Osteoblast (primary cell): ENCODE measurements around the gene ACE. TPM values are rescaled to one million over a fixed set of nuclear protein-coding genes. Genes with fewer than 3 reads are reported as not detected.

ENCODE experiments used
- DNase-seq: peaks from one replicate; pipeline ENCODE4 v3.0.0; 2011; ENCODE audit warnings: low spot score, mixed read lengths; ENCODE audit not compliant: insufficient read length; ENCODE audit errors: missing footprints
- H2AFZ ChIP-seq: 2 replicates; pipeline ENCODE4 v1.6.0; 2011; ENCODE audit warnings: mild to moderate bottlenecking, low read length
- H3K27ac ChIP-seq: 2 replicates; pipeline ENCODE4 v1.5.1; 2011; ENCODE audit warnings: mild to moderate bottlenecking, low read depth, low read length, moderate library complexity
- H3K27me3 ChIP-seq: 2 replicates; pipeline ENCODE4 v1.6.0; 2012; ENCODE audit warnings: mild to moderate bottlenecking, control low read depth, inconsistent platforms, low read length, moderate library complexity; ENCODE audit not compliant: insufficient read depth
- H3K36me3 ChIP-seq: 2 replicates; pipeline ENCODE4 v1.5.1; 2011; ENCODE audit warnings: mild to moderate bottlenecking, low read length, control low read depth, moderate library complexity; ENCODE audit not compliant: insufficient read depth
- H3K4me1 ChIP-seq: 2 replicates; pipeline ENCODE4 v1.5.1; 2011; ENCODE audit warnings: mild to moderate bottlenecking, low read length, control low read depth, moderate library complexity; ENCODE audit not compliant: insufficient read depth
- H3K4me2 ChIP-seq: 2 replicates; pipeline ENCODE4 v1.6.0; 2011; ENCODE audit warnings: mild to moderate bottlenecking, low read length; ENCODE audit not compliant: insufficient read depth
- H3K4me3 ChIP-seq: fragments of 200-600 bp; sonication (generic); 3 replicates; pipeline ENCODE4 v1.5.1; 2012; ENCODE audit warnings: mild to moderate bottlenecking, low read length, inconsistent platforms; ENCODE audit not compliant: insufficient read depth
- H3K79me2 ChIP-seq: 2 replicates; pipeline ENCODE4 v1.6.0; 2012; ENCODE audit warnings: mild to moderate bottlenecking, low read length, control low read depth, inconsistent platforms; ENCODE audit not compliant: insufficient read depth
- H3K9me3 ChIP-seq: 2 replicates; pipeline ENCODE4 v1.5.1; 2011; ENCODE audit warnings: low read depth, low read length, control low read depth
- H4K20me1 ChIP-seq: 2 replicates; pipeline ENCODE4 v1.6.0; 2012; ENCODE audit warnings: mild to moderate bottlenecking, low read length, control low read depth; ENCODE audit not compliant: insufficient read depth
- total RNA-seq: library from RNA; depleted of rRNA; stranded (reverse); fragments of >200 nt; gene quantifications from 2 replicates; pipeline ENCODE4 v1.2.3, GENCODE V29; 2012
- TF ChIP-seq, protein P1 (sequence below): IDR thresholded peaks from 2 replicates; pipeline ENCODE4 v1.5.1; 2011; ENCODE audit warnings: mild to moderate bottlenecking, low read depth, low read length, moderate library complexity; ENCODE audit errors: extremely low read depth

Gene ACE
- total RNA-seq, 1 donor: 10.1 TPM

DNA sequence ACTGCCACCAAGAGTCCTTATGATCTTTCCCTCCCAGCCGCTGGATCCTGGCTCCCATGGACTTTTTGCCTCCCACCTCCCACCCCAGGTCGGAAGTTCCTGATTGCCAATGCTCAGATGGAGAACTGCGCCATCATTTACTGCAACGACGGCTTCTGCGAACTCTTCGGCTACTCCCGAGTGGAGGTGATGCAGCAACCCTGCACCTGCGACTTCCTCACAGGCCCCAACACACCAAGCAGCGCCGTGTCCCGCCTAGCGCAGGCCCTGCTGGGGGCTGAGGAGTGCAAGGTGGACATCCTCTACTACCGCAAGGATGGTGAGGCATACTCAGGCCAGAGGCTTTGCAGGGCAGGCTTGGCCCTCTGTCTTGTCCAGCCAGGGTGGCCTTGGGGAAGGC lies 47.2 kb downstream of the ACE start:
- H4K20me1 ChIP-seq: no peaks in the 10 kb centered on the region
- no peaks in the 10 kb centered on the region for H3K36me3 ChIP-seq
- H3K4me2 ChIP-seq: no peak overlapping the region
- peaks cover 34% of the 10 kb centered on the region for H3K27me3 ChIP-seq
- no peaks in the 10 kb centered on the region for H3K9me3 ChIP-seq
- TF ChIP-seq, protein P1, sequence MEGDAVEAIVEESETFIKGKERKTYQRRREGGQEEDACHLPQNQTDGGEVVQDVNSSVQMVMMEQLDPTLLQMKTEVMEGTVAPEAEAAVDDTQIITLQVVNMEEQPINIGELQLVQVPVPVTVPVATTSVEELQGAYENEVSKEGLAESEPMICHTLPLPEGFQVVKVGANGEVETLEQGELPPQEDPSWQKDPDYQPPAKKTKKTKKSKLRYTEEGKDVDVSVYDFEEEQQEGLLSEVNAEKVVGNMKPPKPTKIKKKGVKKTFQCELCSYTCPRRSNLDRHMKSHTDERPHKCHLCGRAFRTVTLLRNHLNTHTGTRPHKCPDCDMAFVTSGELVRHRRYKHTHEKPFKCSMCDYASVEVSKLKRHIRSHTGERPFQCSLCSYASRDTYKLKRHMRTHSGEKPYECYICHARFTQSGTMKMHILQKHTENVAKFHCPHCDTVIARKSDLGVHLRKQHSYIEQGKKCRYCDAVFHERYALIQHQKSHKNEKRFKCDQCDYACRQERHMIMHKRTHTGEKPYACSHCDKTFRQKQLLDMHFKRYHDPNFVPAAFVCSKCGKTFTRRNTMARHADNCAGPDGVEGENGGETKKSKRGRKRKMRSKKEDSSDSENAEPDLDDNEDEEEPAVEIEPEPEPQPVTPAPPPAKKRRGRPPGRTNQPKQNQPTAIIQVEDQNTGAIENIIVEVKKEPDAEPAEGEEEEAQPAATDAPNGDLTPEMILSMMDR: no peak
- no peaks in the 10 kb centered on the region for H3K79me2 ChIP-seq
- no peak overlapping the region for H3K27ac ChIP-seq
- no peaks in the 10 kb centered on the region for H3K4me1 ChIP-seq
- no peak overlapping the region for H2AFZ ChIP-seq
- H3K4me3 ChIP-seq: no peak overlapping the region
- peak; percentile 51 for DNase-seq

DNA sequence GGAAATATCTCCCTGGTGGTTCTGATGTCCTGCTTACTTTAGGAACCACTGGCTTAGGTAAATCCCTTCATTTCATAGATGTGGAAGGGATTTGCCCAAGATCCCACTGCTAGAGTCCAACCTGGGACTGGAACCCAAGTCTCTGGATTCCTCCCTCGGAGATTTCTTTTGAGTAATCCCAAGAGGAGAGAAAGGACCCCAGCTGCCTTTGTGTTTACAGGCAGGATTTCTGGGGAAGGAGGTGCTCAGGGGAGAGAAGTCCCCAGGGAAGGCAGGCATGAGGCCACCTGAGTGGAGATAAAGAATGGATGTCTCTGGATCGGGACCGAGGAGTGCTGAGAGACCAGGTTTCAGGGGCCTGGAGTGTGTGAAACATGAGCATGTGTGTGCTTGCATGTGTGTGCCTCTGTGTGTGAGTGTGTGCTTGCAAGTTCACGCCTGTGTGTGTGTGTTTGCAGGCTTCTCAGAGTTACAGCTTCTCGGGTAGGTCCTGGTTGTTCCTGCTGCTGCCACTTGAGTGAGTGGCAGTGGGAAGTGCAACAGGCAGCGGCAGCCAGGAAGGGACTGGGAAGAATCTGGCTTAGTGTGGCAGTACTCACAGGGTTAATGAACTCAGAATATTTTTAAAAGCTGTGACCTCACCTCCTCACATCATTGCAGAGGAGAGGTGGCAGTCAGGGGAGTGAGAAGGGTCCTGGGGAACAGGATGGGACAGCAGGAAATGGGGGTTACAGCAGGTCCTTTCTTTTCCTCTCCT lies 48.5 kb downstream of the ACE start:
- H4K20me1 ChIP-seq: no peaks in the 10 kb centered on the region
- H3K4me2 ChIP-seq: no peak overlapping the region
- H3K27ac ChIP-seq: no peak overlapping the region
- TF ChIP-seq, protein P1: no peak
- no peaks in the 10 kb centered on the region for H3K79me2 ChIP-seq
- no peak overlapping the region for H3K4me3 ChIP-seq
- no peaks in the 10 kb centered on the region for H3K9me3 ChIP-seq
- H3K4me1 ChIP-seq: no peaks in the 10 kb centered on the region
- H3K36me3 ChIP-seq: no peaks in the 10 kb centered on the region
- H2AFZ ChIP-seq: no peak overlapping the region
- peaks cover 30% of the 10 kb centered on the region for H3K27me3 ChIP-seq
- DNase-seq: peak; percentile 73

DNA sequence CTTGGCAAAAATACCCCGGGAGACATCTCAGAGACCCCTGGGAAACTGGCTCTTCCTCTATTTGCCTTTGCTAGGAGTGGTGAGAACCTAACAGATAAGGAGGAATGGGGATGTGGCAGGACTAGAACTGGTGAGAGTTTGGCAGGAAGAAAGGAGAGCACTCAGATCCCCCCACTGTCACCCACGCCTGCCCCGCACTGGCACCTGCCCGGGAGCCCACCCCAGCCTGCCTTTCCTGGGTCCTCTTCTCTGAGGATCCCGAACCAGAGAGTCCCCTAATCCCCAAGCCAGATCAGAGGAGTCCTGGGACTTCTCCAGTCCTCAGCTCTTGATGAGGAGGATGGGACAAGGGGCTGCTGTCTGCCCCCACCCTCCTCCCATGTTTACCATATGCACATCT lies 50.0 kb downstream of the ACE start:
- no peaks in the 10 kb centered on the region for H3K36me3 ChIP-seq
- no peak overlapping the region for H3K27ac ChIP-seq
- no peak for DNase-seq
- TF ChIP-seq, protein P1: no peak
- no peak overlapping the region for H3K4me3 ChIP-seq
- H3K27me3 ChIP-seq: peaks cover 30% of the 10 kb centered on the region
- H3K4me2 ChIP-seq: no peak overlapping the region
- no peaks in the 10 kb centered on the region for H3K79me2 ChIP-seq
- H2AFZ ChIP-seq: no peak overlapping the region
- H3K9me3 ChIP-seq: no peaks in the 10 kb centered on the region
- no peaks in the 10 kb centered on the region for H3K4me1 ChIP-seq
- H4K20me1 ChIP-seq: no peaks in the 10 kb centered on the region

DNA sequence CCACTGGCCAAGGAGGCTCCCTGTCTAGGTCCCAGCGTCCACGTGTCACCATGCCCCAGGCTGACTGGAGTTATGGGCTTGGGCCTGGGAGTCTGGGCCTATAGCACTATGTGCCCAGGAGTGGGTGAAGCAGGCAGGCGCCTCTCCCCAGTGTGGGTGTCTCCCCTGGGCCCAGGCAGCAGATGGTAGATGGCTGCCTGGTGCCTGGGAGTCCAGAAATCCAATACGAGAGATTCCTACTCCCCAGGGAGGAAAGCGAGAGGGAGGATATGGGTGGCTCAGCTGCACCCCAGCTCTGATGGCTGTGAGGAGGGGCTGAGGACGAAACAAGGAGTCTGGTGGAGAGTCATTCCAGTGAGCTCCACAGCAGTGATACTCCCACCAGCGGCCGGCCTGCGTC lies 51.3 kb downstream of the ACE start:
- TF ChIP-seq, protein P1: no peak

More for the DNA sequence above, 51.3 kb downstream of the ACE start:
- H3K4me1 ChIP-seq: no peaks in the 10 kb centered on the region
- peaks cover 30% of the 10 kb centered on the region for H3K27me3 ChIP-seq
- no peak overlapping the region for H2AFZ ChIP-seq
- H3K27ac ChIP-seq: no peak overlapping the region
- H3K79me2 ChIP-seq: no peaks in the 10 kb centered on the region
- no peaks in the 10 kb centered on the region for H3K9me3 ChIP-seq
- no peaks in the 10 kb centered on the region for H3K36me3 ChIP-seq
- no peaks in the 10 kb centered on the region for H4K20me1 ChIP-seq
- no peak overlapping the region for H3K4me3 ChIP-seq
- H3K4me2 ChIP-seq: no peak overlapping the region
- DNase-seq: peak; percentile 82
